Left ventricle myocardium inferior (tissue), 1 donor: ENCODE data around the gene DNER. TPM values are rescaled to one million over a fixed set of nuclear protein-coding genes. Genes with fewer than 3 reads are reported as not detected.

Source experiments
- DNase-seq: peaks from one replicate; pipeline ENCODE4 v3.0.0-alpha.2; 2020
- H3K27ac ChIP-seq: fragments of 200-600 bp; replicated peaks from 2 replicates; pipeline ENCODE4 v1.8.0; 2021
- H3K27me3 ChIP-seq: fragments of 200-600 bp; 2 replicates; pipeline ENCODE4 v1.8.0; 2021; ENCODE audit warnings: low read depth
- H3K36me3 ChIP-seq: fragments of 200-600 bp; 2 replicates; pipeline ENCODE4 v1.8.0; 2021
- H3K4me1 ChIP-seq: fragments of 200-600 bp; 2 replicates; pipeline ENCODE4 v1.8.0; 2021
- H3K4me3 ChIP-seq: fragments of 200-600 bp; 2 replicates; pipeline ENCODE4 v1.8.0; 2021; ENCODE audit warnings: mild to moderate bottlenecking, moderate library complexity
- H3K9me3 ChIP-seq: fragments of 200-600 bp; replicated peaks from 2 replicates; pipeline ENCODE4 v1.8.0; 2021
- intact Hi-C: fragments of 100-400 bp; cut with micrococcal nuclease; formaldehyde crosslinking; loops from one replicate; pipeline ENCODE4 v1.11.0; 2022
- total RNA-seq: library from RNA; stranded (reverse); fragmentation: NEBNext Ultra II Directional; extraction: Animal tissue kit (Norgen Biotek cat#: 25700); gene quantifications from one replicate; pipeline ENCODE4 v1.2.1, GENCODE V29; 2021
- TF ChIP-seq, protein P1 (sequence below): fragments of 200-600 bp; IDR thresholded peaks from 2 replicates; pipeline ENCODE4 v1.8.0; 2021; ENCODE audit warnings: antibody characterized with exemption, mild to moderate bottlenecking, borderline replicate concordance
- donor health status: DM: no; HTN: yes; CAD: no; lungs with severe emphysema.

The DNER gene
- total RNA-seq, 1 donor from 2014 or later: 2.3 TPM

GRCh38 chr2:229346816-229347540 lies 367.4 kb downstream of the DNER start:
- H3K27ac ChIP-seq: no peak overlapping the region
- H3K4me1 ChIP-seq: no peaks in the 10 kb centered on the region
- peaks cover 11% of the 10 kb centered on the region for H3K9me3 ChIP-seq
- TF ChIP-seq, protein P1, sequence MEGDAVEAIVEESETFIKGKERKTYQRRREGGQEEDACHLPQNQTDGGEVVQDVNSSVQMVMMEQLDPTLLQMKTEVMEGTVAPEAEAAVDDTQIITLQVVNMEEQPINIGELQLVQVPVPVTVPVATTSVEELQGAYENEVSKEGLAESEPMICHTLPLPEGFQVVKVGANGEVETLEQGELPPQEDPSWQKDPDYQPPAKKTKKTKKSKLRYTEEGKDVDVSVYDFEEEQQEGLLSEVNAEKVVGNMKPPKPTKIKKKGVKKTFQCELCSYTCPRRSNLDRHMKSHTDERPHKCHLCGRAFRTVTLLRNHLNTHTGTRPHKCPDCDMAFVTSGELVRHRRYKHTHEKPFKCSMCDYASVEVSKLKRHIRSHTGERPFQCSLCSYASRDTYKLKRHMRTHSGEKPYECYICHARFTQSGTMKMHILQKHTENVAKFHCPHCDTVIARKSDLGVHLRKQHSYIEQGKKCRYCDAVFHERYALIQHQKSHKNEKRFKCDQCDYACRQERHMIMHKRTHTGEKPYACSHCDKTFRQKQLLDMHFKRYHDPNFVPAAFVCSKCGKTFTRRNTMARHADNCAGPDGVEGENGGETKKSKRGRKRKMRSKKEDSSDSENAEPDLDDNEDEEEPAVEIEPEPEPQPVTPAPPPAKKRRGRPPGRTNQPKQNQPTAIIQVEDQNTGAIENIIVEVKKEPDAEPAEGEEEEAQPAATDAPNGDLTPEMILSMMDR: no peak
- no peak for DNase-seq
- no peaks in the 10 kb centered on the region for H3K27me3 ChIP-seq
- H3K36me3 ChIP-seq: no peaks in the 10 kb centered on the region
- intact Hi-C loops: no loop called here
- no peak overlapping the region for H3K4me3 ChIP-seq

GRCh38 chr2:229344955-229345354 lies 369.4 kb downstream of the DNER start:
- intact Hi-C loops: no loop called here
- no peak overlapping the region for H3K4me3 ChIP-seq

DNA sequence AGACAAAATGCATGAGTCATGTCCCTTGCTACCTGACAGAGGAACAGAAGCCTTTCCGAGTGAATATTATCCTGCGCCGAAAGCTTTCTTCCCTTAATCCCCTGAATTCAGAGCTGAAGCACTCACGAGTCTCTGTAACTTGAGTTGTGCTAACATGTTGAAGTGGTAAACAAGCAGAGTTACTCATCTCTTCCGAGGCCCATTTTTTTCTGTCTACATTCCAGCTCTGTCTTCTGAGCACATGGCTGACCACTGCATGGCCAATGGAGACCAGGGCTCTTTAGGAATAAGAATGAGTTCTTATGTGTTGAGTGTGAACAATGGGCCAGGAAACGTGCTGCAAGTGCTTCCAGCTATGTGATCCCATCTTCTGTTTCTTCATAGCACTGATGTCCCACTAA lies 370.2 kb downstream of the DNER start:
- Histone ChIP-seq H3K27ac (no peak overlapping the region), H3K4me3 (no peak overlapping the region), H3K9me3 (peaks cover 3% of the 10 kb centered on the region), H3K36me3 (no peaks in the 10 kb centered on the region), H3K4me1 (no peaks in the 10 kb centered on the region), H3K27me3 (no peaks in the 10 kb centered on the region)
- DNase-seq: no peak
- intact Hi-C loops: no loop called here
- TF ChIP-seq, protein P1: no peak

More at GRCh38 chr2:229344955-229345354, 369.4 kb downstream of the DNER start:
- no peak for DNase-seq
- H3K27ac ChIP-seq: no peak overlapping the region
- no peaks in the 10 kb centered on the region for H3K4me1 ChIP-seq
- TF ChIP-seq, protein P1: no peak
- no peaks in the 10 kb centered on the region for H3K27me3 ChIP-seq
- H3K36me3 ChIP-seq: no peaks in the 10 kb centered on the region
- H3K9me3 ChIP-seq: peaks cover 11% of the 10 kb centered on the region

DNA sequence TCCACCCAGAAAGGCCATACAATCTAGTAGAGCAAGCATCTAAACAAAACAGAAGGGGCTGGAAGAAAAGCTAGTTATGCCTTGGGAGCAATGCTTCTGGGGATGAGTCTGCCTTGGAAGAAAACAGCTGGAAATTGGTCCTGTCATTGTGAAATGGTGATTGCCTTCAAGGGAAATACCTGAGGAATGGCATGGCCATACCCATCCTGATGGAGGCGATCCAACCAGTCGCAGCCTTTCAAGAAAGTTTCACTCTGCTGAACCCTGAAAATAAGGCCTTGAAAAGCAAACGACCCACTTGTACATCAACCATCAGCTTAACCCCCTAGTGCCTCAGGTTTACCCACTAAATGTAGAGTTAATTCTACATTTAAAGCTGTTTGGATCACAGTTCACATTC lies 370.7 kb downstream of the DNER start:
- DNase-seq: no peak
- Histone ChIP-seq H3K27me3 (no peaks in the 10 kb centered on the region), H3K9me3 (no peaks in the 10 kb centered on the region), H3K27ac (no peak overlapping the region), H3K4me1 (no peaks in the 10 kb centered on the region), H3K36me3 (no peaks in the 10 kb centered on the region), H3K4me3 (no peak overlapping the region)
- intact Hi-C loops: no loop called here
- TF ChIP-seq, protein P1: no peak

DNA sequence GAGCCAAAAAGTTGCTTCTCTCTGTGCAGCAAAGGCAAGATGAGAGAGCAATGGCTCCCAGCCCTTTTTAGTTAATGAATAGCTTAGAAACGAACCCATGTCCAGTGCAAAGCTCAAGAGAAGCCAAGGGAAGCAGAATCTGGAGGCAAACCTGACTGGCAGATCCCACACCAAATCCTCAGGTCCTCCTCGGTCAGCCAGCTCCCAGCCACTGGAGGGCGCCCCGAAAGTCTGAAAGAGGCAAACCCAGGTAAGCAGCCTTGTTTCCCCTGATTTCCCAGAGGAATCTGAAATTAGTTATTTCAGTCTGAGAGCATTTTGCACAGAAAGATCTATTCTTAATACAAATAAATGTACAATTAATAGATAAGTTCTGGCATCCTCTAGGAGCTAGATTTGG lies 372.0 kb downstream of the DNER start:
- peak; percentile 28 for DNase-seq

More for the DNA sequence above, 372.0 kb downstream of the DNER start:
- H3K27ac ChIP-seq: no peak overlapping the region
- H3K36me3 ChIP-seq: no peaks in the 10 kb centered on the region
- no peak overlapping the region for H3K4me3 ChIP-seq
- H3K27me3 ChIP-seq: no peaks in the 10 kb centered on the region
- intact Hi-C loops: no loop called here
- no peaks in the 10 kb centered on the region for H3K9me3 ChIP-seq
- TF ChIP-seq, protein P1: peak; percentile 52
- no peaks in the 10 kb centered on the region for H3K4me1 ChIP-seq
